Liver (tissue), 3 donors: ENCODE measurements around the gene PLCB2.

Source experiments
- CTCF ChIP-seq: fragments of 150-350 bp; IDR thresholded peaks from 2 replicates; pipeline ENCODE4 v1.5.1; 2017; ENCODE audit warnings: improper control_type of control experiment, low read depth, low read length; ENCODE audit not compliant: missing input control
- MAX ChIP-seq: IDR thresholded peaks from 2 replicates; pipeline ENCODE4 v1.6.1; 2016; ENCODE audit warnings: antibody characterized with exemption
- REST ChIP-seq: IDR thresholded peaks from 2 replicates; pipeline ENCODE4 v1.6.1; 2016; ENCODE audit warnings: antibody characterized with exemption, mild to moderate bottlenecking
- TAF1 ChIP-seq: conservative IDR thresholded peaks from 2 replicates; pipeline ENCODE4 v1.6.1; 2016; ENCODE audit warnings: antibody characterized with exemption, mild to moderate bottlenecking
- ZBTB33 ChIP-seq: IDR thresholded peaks from 2 replicates; pipeline ENCODE4 v1.6.1; 2016; ENCODE audit warnings: antibody characterized with exemption
- donor health status: healthy.
- donor health status: healthy.

GRCh38 chr15:40328176-40328575, 20.4 kb upstream of the PLCB2 start:
- TF ChIP-seq CTCF (no peak), ZBTB33 (no peak), TAF1 (no peak), MAX (no peak), REST (no peak)
